ENCODE data around the gene ASB8. TPM values are rescaled to one million over a fixed set of nuclear protein-coding genes. Genes with fewer than 3 reads are reported as not detected.

ASB8 gene
- total and polyA plus RNA-seq, 9 of the 15 experiments (the other 6 are each of a cell fraction or from before 2014, with no cell fraction given) = 13.3 to 29.0 (median 19.6) TPM

GRCh38 chr12:48157018-48157888 lies at the start of gene ASB8 (continued):
- no peak for TF ChIP-seq PYGO2 (tag; IDR thresholded peaks at IDR 0.05)
- TF ChIP-seq ZNF655 (CRISPR knock-in tag; IDR thresholded peaks at IDR 0.05) = no peak
- no peak; a peak in 1 of 3 replicates for TF ChIP-seq CBX3 (IDR thresholded peaks at IDR 0.05; ENCODE audit: borderline replicate concordance in 1 of 2, low read length in 2 of 2)
- TF ChIP-seq ZNF589 (CRISPR knock-in tag; IDR thresholded peaks at IDR 0.05; ENCODE audit: low read depth) = no peak
- no peak for TF ChIP-seq STAG1 (CRISPR knock-in tag; IDR thresholded peaks at IDR 0.05; ENCODE audit: borderline replicate concordance)
- no peak for TF ChIP-seq ZNF436 (CRISPR knock-in tag; IDR thresholded peaks at IDR 0.05)
- TF ChIP-seq CBX2 (IDR thresholded peaks at IDR 0.05; ENCODE audit: insufficient read depth, low read length, poor library complexity, severe bottlenecking) = no peak
- no peak for TF ChIP-seq DDX20 (tag; IDR thresholded peaks at IDR 0.05; ENCODE audit: low read depth)
- peak; percentile 40; the same call in 1 of the 2 replicates for TF ChIP-seq NBN (IDR thresholded peaks at IDR 0.05; ENCODE audit: low read depth)
- TF ChIP-seq POLR2AphosphoS2 (IDR thresholded peaks at IDR 0.05; ENCODE audit: low read length) = no peak
- no peak for TF ChIP-seq PATZ1 (CRISPR knock-in tag; IDR thresholded peaks at IDR 0.05; ENCODE audit: borderline replicate concordance)
- no peak for TF ChIP-seq POLR3G (IDR thresholded peaks at IDR 0.05; ENCODE audit: extremely low read depth, insufficient read length, insufficient replicate concordance)
- TF ChIP-seq ZBED1 (IDR thresholded peaks at IDR 0.05) = no peak
- TF ChIP-seq NEUROD1 (IDR thresholded peaks at IDR 0.05; ENCODE audit: borderline replicate concordance, low read depth, low read length, partially characterized antibody) = peak; percentile 10
- TF ChIP-seq ZNF398 (CRISPR knock-in tag; IDR thresholded peaks at IDR 0.05) = no peak
- no peak for TF ChIP-seq BRD4 (IDR thresholded peaks at IDR 0.05)
- no peak for TF ChIP-seq HBP1 (CRISPR knock-in tag; IDR thresholded peaks at IDR 0.05)
- TF ChIP-seq THAP12 (CRISPR knock-in tag; IDR thresholded peaks at IDR 0.05) = 0 out of 2 replicates have a peak, but pooled peaks have one; percentile 21
